Ovary (tissue), 9 donors: ENCODE data around the gene TNS1. TPM values are rescaled to one million over a fixed set of nuclear protein-coding genes. Genes with fewer than 3 reads are reported as not detected.

Experiments
- DNase-seq, 5 donors: peaks; one replicate each; pipeline ENCODE4 v3.0.0-alpha.2; 2019 to 2020
- H3K27ac ChIP-seq, 2 donors: fragments of 200-600 bp; one replicate each; pipeline versions ENCODE4 v1.5.1 to v1.8.0; 2019 to 2022
- H3K27me3 ChIP-seq: fragments of 200-600 bp; one replicate; pipeline ENCODE4 v1.8.0; 2022
- H3K36me3 ChIP-seq: fragments of 200-600 bp; sonication (generic); one replicate; pipeline ENCODE4 v1.5.1; 2019
- H3K4me1 ChIP-seq: one replicate; pipeline ENCODE4 v1.8.1; 2013; ENCODE audit warnings: mild to moderate bottlenecking, moderate library complexity; ENCODE audit not compliant: insufficient read depth
- H3K4me3 ChIP-seq: fragments of 200-600 bp; sonication (generic); one replicate; pipeline ENCODE4 v1.5.1; 2017
- H3K9me3 ChIP-seq, 2 donors: fragments of 200-600 bp in 1 of 2; sonication (generic) in 1 of 2; one replicate each; pipeline versions ENCODE4 v1.5.1 to v1.8.1; 2013 to 2019; ENCODE audit warnings: mild to moderate bottlenecking in 1 of 2, moderate library complexity in 1 of 2
- CTCF ChIP-seq, 3 donors: fragments of 450-650 bp in 2 of 3; fragments of 200-600 bp in 1 of 3; IDR thresholded peaks; one replicate each; pipeline versions ENCODE4 v1.5.1 to v1.8.0; 2016 to 2022; ENCODE audit warnings: antibody characterized with exemption in 3 of 3, mild to moderate bottlenecking in 1 of 3
- EP300 ChIP-seq: sonication (generic); formaldehyde crosslinking; IDR thresholded peaks from one replicate; pipeline ENCODE4 v1.6.1; 2017; ENCODE audit warnings: antibody characterized with exemption
- POLR2A ChIP-seq: fragments of 450-650 bp; IDR thresholded peaks from one replicate; pipeline ENCODE4 v1.6.1; 2017; ENCODE audit warnings: antibody characterized with exemption, mild to moderate bottlenecking, moderate library complexity
- WGBS, 3 donors: extraction: QIAGEN DNeasy Blood & Tissue Kit in 1 of 3; methylation state at CpG; one replicate each; pipeline versions ENCODE4 v1.1.5 to v1.1.7; 2013 to 2017; 5-methylcytosine and 5-hydroxymethylcytosine counted together
- intact Hi-C, 4 donors: fragments of 100-400 bp; cut with DNase I; formaldehyde crosslinking; loops; one replicate each; pipeline versions ENCODE4 v1.11.0 to v1.15.1; 2022 to 2023
- polyA plus RNA-seq, 2 donors: library from polyadenylated mRNA; stranded (reverse); fragments of 200-250 nt in 1 of 2; fragments of 350-450 nt in 1 of 2; fragmentation: Illumina TruSeq in 1 of 2; extraction: RNeasy Lipid Tissue Mini Kit (QIAGEN cat#74804) in 1 of 2; gene quantifications; one replicate each; pipeline ENCODE4 v1.2.3, GENCODE V29; 2013 to 2014
- total RNA-seq, 7 donors: library from RNA; depleted of rRNA in 2 of 7; stranded (reverse); fragments of >200 nt in 2 of 7; fragmentation: NEBNext Ultra II Directional in 3 of 7; extraction: Animal tissue kit (Norgen Biotek cat#: 25700) in 3 of 7; gene quantifications; one replicate each; pipeline versions ENCODE4 v1.1.0 to v1.2.4, GENCODE V29; 2016 to 2023
- donor health status: DM: no; HTN: no; CAD: no; lungs with moderate emphysema.
- donor health status: DM: no; HTN: no; CAD: no.
- donor health status: Bipolar disorder and iron deficiency.
- donor health status: DM: yes; HTN: yes; CAD: no.
- donor health status: DM: no; HTN: no; CAD: no.
- donor health status: DM: yes; HTN: yes; CAD: no.

Gene TNS1
- total and polyA plus RNA-seq, 9 donors: 140 to 568 (median 356) TPM

GRCh38 chr2:217806482-217806765, 196.4 kb downstream of the TNS1 start:
- TF ChIP-seq POLR2A (no peak), CTCF (IDR thresholded peaks at IDR 0.05) (no peak), EP300 (no peak)
- no peaks in the 10 kb centered on the region for H3K36me3 ChIP-seq
- H3K9me3 ChIP-seq: no peaks in the 10 kb centered on the region
- no peak for DNase-seq
- WGBS, 3 donors: 30 to 56% (median 40%) methylated on average over 3 of the region's 3 CpGs
- H3K4me1 ChIP-seq: peaks cover 43% of the 10 kb centered on the region
- no peaks in the 10 kb centered on the region for H3K27me3 ChIP-seq
- H3K27ac ChIP-seq: peak overlapping the region in 1 of 2 donors; percentile 12
- intact Hi-C loops: loop anchor here in 1 of 4 donors (10.0 kb wide), 1 partner anchor 48 kb away; no protein-coding TSS in a partner anchor
- no peak overlapping the region for H3K4me3 ChIP-seq

- DNase-seq: peak in 1 of 5 donors; percentile 25
- H3K36me3 ChIP-seq: no peaks in the 10 kb centered on the region
- H3K4me3 ChIP-seq: no peak overlapping the region
- H3K27me3 ChIP-seq: no peaks in the 10 kb centered on the region
- peak overlapping the region in 1 of 2 donors; percentile 12 for H3K27ac ChIP-seq
- no peaks in the 10 kb centered on the region for H3K9me3 ChIP-seq
- peaks cover 48% of the 10 kb centered on the region for H3K4me1 ChIP-seq
- WGBS, 3 donors: 77 to 83% (median 78%) methylated on average over 8 of the region's 8 CpGs
- intact Hi-C loops: loop anchor here in 1 of 4 donors (10.0 kb wide), 1 partner anchor 49 kb away; no protein-coding TSS in a partner anchor
- no peak for TF ChIP-seq POLR2A
- TF ChIP-seq CTCF (IDR thresholded peaks at IDR 0.05): no peak
- TF ChIP-seq EP300: no peak
Observed at GRCh38 chr2:217805668-217806481, 196.9 kb downstream of the TNS1 start.

GRCh38 chr2:217804791-217805667, 197.8 kb downstream of the TNS1 start:
- Histone ChIP-seq H3K9me3 (no peaks in the 10 kb centered on the region), H3K4me1 (peaks cover 50% of the 10 kb centered on the region), H3K27ac (peak overlapping the region in 1 of 2 donors; percentile 38), H3K4me3 (no peak overlapping the region), H3K36me3 (no peaks in the 10 kb centered on the region), H3K27me3 (no peaks in the 10 kb centered on the region)
- TF ChIP-seq CTCF (IDR thresholded peaks at IDR 0.05): no peak
- TF ChIP-seq EP300: no peak
- no peak for TF ChIP-seq POLR2A
- intact Hi-C loops: loop anchor here (5.0 to 10.0 kb wide), 3 partner anchors 32 to 82 kb away; no protein-coding TSS in a partner anchor
- 16 to 17% (median 16%) methylated on average over 9 of the region's 9 CpGs for WGBS, 3 donors
- peak in 1 of 5 donors; percentile 18 for DNase-seq

GRCh38 chr2:217804338-217804737, 198.5 kb downstream of the TNS1 start:
- Histone ChIP-seq H3K4me3 (no peak overlapping the region), H3K27ac (peak overlapping the region; percentile 38 to 52), H3K4me1 (peaks cover 52% of the 10 kb centered on the region), H3K9me3 (no peaks in the 10 kb centered on the region), H3K27me3 (no peaks in the 10 kb centered on the region), H3K36me3 (no peaks in the 10 kb centered on the region)
- DNase-seq: peak in 3 of 5 donors; percentile 11 to 47 (median 46)
- 62 to 71% (median 63%) methylated on average over 12 of the region's 12 CpGs for WGBS, 3 donors
- intact Hi-C loops: loop anchor here (5.0 to 10.0 kb wide), 3 partner anchors 33 to 83 kb away; no protein-coding TSS in a partner anchor
- TF ChIP-seq POLR2A (no peak), CTCF (IDR thresholded peaks at IDR 0.05) (no peak), EP300 (no peak)
